ENCODE data around the gene CDC42BPB.

Gene CDC42BPB

DNA sequence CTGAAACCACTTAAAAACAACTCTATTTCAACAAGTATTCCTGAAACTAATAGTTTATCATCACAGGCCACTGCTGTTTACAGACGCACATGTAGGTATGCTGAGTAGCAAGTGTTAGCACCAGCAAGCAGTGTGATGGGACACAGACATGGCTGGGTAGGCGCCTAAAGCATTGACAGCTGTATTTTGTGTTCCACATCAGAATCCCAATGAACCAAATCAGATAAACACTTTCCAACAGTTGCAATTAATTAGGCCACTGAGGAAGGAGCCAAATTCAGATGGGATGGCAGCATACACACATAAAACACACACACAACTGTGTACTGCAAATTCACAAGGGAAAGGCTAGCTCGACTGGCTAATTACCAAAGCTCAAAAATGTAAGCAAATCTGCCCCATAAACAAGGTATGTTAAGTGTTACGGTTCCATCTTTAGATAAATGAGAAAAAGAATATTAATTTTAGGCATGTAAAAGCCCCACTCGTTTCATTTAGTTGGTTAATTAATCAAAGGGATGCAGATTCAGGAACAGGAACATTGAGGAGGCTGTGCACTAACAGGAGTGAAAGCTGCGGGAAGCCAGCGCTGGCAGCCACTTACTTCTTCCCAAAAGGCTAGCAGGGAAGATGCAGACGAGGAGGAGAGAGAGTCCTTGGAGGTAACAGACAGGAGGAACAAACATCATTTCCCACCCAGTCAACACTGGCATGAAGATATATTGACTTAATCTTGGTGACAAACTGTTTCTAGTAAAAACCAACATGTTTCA, 101.5 kb downstream of the CDC42BPB start:
- no peak for DNase-seq

DNA sequence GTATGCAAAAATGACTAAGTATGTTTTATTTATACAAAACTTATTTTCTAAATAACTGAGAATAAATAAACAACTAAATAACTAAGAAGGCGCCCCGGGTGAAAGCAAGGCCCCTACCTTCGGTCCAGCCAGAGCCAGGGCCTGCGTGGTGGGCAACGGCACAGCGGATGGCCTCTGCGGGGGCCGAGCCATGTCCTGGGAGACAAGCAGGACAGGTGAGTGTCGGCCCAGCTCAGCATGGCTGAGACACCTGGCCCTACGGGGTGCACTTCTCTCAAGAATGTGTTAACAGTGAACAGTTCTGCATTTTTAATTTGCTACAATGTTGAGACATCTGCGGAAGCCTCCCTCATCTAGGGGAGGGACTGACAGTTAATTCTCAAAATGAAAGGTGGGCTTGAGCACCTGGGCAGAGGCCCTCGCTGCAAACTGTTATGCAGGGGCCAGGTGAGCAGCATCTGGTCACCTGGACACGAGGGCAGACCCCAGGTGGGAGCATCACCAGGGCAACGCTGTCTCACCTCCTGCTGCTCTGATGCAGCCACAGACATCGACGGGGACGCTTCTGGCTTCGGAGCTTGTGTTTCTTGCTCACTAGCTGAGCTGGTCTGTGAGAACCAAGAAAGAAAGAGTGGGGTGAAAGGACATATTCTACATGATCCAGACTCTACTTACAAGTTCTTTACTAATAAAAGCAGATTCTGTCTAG, 103.1 kb downstream of the CDC42BPB start:
- DNase-seq = no peak

DNA sequence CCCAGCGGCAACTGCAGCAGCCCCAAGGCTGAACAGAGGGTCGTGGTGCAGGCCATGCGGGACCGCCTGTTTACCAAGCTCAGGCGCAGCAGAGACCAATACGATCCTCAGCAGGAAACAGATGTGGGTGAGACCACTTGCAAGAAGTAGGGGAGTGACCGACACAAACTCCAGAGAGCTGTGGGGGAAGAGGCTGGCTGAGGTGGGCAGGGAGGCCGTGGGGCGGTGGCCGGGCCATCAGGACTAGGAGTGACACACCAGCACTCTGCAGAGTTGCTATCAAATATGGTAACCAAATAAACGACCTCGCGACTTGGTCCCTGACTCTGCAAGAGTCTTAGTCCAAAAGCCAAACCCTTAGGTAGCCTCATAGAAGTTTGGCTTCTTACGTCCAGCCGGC, 104.2 kb downstream of the CDC42BPB start:
- no peak for DNase-seq

DNA sequence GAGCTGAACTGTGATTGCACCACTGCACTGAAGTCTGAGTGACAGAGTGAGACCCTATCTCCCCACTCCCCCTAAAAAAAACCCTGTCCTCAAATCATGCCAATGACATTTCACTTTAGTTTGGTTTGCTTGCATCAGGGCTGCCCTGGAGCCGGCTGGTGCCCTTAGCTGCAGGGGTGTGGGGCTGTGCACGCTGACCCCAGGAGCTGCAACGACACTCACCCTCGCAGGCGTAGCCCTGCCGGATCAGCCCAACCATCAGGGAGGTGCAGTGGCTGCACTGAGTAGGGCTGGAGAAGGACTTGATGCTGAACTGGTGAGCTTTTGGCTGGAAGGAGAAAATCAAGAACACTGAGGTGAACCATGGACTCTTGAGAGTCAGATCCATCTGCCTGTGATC, 105.1 kb downstream of the CDC42BPB start:
- no peak for DNase-seq

DNA sequence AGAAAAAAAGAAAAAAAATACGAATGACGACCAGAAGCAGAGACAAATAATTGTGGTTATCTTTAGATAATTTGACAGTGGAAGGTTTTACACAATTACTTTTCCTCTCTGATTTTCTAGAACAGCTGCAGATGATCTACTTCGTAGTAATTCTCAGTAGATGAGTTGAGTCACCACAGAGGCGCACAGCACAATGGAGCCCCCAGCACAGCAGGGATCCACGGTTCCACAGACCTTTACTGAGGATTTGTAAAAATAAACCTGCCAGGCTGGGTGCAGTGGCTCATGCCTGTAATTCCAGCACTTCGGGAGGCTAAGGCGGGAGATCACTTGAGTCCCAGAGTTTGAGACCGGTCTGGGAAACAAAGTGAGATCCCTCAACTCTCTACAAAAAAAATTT, 105.5 kb downstream of the CDC42BPB start:
- DNase-seq = no peak

DNA sequence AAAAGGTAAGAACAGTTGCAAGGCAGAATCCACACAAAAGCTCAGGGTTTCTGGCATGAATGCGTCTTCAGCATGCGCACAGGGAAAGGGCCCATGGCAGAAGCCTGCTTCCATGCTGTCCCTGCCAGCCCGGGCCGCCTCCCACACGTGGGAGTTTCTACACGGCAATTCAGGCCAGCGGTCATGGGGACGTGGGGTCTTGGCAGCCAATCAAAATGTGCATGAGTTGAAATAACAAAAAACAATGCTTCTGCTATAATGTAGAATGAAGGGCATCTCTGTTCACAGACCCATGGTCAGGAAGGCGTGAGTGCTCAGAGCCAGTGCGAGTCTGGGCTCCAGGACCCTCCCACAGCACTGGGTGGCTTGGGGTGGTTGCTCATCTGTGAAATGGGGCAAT, 106.3 kb downstream of the CDC42BPB start:
- DNase-seq = no peak

DNA sequence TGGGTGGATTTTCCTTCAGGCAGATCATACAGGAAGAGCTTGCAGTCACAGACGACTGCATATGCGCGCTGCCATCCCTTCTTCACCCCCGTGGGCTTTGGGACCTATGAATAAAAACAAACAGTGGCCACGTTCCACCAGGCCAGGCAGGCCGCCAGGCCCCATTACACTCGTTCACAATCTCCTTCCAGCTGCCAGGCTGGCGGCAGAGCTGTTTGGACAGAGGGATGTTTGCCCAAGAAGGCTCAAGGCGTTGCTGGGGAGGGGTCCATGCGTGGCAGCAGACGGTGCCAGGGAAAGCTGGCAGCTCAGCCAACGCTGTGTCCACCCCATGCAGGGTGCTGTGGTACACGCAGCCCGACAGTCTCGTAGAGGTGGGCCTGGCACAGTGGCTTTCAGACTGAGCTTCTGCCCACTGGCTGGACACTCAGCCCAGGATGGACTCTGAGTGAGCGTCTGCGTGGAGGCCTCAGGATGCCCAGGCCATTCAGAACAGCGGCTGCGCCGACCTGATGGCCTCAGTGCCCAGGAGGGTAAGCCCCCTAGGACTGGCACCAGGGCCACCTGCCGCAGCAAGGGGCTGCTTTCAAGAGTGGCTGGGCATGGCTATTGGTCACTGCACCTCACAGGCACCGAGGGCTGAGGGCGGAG, 107.4 kb downstream of the CDC42BPB start:
- no peak for DNase-seq

DNA sequence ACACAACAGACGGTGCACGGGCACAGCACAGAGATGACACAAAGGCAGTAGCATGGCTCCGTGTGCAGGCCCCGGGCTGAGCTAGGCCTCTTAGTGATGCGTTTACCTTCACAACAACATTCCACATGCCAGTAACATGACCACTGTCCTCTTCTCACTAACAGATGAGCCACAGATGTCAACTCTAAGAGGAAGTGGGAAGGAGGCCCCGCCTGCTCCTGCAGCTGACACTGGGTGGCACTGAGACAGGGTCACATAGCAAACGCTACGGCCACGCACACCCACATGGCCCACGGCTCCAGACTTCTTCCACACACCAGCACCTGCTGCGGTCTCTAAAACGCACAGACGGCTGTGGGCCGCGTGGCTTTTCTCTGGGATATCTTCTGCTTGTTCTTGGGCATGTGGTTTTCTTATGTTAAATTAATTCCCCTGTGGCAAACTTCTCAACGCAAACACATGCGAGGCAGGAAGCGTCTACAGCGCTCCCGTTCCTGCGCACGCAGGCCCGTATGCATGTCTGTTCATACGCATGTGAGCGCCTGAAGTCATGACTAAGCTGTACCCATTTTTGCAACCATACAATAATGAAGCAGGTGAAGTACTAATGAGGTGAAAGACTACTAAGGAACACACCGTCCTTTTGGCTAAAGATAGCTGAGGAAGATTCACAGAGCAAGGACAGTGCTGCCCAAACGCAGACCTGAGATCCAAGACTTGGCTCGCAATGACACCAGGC, 108.1 kb downstream of the CDC42BPB start:
- peak; percentile 47 for DNase-seq

DNA sequence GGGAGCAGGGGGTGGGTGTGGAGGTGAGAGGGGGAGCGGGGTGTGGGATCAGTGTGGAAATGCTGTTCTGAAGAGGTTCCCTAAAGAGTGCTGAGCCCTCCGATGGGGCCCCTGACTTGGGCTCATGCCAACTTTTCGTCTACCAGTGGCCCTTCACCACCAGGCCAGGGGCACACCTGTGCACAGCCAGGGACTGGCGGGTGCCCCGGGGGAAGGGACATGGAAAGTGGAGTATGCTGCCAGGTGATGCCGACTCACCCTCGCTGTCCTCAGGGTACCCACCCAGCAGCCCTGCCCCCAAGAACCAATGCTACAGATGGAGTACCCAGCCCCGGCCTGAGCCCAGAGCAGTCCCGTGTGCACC, 108.7 kb downstream of the CDC42BPB start:
- DNase-seq = no peak

DNA sequence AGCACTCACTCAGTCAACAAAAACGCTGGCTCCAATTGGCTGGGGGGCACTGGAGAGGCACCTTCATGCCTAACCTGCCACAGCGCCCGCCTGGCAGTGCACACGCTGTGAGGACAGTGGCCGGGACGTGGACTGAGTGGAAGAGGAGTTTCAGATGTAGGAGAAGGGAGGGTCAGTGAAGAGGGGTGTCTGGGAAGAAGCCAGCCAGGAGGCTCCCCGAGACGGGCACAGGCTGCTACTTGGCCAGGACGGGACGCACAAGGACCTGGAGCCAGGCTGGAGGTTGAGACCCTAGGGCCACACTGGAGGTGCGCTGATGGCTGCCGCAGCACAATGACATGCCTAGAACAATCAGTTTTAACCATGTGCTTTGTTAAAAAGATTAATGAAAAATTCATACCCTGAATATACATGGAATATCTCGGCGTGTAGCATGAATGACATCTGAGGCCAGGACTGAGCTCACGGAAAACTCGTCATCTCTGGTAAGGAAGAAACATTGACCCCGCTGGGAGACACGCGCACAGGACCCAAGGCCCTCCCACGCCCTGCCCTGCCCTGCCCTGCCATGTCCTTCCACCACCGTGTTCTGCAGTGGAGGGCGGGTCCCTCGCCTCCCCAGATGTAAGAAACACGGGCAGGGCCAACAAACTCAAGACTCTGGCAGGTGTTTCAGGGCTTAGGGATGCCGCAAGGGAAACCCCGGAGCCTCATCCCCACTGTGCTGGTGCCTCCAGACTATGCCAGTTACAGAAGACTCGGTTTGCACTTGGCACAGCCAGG, 109.8 kb downstream of the CDC42BPB start:
- no peak for DNase-seq

DNA sequence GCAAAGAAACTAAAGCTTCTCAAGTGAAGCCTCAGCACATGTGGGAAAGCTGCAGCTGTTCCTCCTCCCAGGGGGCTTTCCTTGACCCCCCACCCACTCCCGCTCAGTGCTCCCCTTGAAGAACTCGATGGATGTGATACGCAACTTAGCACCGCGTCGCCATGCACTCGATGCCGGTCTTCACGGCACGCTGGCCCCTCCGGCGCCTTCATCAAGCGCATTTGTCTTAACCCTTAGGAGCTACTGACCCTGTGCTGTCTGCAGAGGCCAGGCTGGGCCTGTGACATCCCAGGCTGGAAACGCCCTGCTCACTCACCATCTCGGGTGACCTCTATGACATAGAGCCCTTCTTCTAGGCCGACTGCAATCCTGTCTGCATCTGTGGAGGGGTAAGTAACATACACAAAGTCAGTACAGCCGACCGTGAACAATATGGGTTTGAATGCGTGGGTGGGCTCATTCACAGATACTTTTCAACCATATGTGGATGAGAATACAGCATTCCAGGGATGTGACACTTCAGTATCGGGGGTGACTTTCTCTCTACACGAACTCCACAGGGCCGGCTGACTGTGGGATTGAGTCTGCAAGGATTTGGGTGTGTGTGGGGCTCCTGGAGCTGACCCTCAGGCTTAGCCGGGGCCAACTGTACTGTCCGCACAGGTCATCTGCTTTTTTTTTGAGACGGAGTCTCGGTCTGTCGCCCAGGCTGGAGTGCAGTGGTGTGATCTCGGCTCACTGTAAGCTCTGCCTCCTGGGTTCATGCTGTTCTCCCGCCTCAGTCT, 111.8 kb downstream of the CDC42BPB start:
- DNase-seq = no peak

DNA sequence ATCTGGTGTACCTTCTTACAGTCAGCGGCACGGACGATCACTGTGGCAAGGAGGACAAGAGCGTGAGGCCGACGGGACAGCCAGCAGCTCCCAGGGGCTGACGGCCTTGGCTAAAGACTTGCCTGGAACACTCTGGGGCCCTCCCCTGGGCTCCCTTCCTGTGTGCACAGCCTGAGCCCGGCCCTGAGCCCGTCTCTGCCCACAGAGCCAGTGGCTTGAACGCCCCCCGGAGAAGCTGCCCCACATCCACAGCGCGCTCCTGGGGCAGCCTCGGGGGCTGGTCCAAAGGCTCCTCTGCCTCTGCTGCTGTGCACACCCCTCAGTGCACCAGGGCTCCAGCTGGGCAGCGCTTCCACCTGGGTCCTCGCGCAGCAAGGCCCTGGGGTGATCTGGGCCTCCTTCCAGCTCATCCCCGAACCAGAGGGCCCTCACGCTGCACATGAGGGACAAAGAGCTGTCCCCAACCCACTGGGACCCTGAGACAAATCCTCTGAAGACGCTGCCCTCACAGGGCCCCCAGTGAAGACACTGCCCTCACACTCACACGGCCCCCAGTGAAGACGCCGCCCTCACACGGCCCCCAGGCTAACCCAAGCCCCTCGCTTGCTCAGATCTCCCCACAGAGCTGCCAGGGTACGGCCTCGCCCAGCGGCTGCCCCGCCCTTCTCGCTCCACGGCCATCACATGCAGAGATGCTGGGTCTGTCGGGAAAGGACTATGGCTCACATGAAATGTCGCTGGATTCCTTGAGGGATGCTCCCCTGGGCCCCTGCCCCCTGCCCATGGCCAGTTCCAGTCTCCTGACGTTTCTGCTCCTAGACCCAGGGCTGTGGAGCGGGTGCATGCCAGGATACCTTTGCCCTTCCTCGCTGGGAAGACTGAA, 112.7 kb downstream of the CDC42BPB start:
- no peak for DNase-seq

DNA sequence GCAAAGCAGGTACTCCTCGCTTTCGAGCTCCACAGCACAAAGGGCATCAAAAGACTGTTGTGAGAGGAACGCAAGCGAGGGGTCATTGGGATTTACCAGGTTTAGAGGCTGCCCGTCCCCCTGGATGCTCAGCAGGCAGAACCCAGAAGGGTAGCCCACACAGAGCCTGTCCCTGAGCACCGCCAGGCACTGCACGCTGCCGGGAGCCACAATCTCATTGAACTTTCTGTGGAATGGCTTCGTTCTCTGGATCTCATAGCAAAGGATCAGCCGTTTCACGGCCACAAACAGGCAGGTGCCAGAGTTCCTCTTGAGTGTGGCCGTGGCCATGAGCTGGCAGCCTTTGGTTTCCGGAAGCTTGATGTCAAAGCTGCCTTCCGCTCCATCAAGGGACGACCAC, 113.4 kb downstream of the CDC42BPB start:
- DNase-seq = no peak

DNA sequence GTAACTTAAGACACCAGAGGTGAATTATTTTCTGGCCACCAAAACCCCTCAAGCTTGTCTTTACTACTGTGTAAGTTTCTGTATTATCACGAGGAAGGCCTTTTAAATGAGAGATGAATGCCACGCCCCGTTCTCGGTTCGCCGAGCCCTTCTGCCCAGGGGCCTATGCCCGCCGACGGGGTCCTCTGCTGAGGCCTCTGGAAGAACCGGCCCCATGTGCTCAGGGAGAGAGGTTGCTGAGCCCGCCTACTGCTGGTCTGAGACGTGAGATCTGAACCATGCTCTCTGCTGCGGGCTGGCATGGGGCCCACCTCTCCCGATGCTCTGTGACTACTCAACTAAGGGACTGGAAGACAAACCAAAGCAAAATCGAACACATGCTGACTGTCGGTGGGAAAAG, 113.9 kb downstream of the CDC42BPB start:
- DNase-seq = no peak

DNA sequence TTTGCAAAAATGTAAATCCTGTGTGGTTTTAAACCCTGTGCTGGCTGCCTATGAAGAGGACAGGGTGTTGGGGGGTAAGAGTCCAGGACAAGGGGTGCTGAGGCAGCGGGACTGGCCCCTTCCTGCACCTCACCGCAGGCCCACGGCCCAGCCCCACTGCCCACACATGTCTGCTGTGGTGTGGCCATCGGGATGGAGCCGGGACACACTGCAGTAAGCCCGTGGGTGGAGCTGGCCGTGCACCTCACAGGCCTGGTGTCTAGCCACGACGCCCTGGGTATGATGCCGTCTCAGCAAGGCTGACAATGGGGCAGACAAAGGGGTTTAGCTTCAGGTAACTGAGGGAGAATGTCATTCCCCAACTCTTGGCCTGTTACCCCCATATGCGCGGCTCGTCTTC, 115.3 kb downstream of the CDC42BPB start:
- DNase-seq = no peak

DNA sequence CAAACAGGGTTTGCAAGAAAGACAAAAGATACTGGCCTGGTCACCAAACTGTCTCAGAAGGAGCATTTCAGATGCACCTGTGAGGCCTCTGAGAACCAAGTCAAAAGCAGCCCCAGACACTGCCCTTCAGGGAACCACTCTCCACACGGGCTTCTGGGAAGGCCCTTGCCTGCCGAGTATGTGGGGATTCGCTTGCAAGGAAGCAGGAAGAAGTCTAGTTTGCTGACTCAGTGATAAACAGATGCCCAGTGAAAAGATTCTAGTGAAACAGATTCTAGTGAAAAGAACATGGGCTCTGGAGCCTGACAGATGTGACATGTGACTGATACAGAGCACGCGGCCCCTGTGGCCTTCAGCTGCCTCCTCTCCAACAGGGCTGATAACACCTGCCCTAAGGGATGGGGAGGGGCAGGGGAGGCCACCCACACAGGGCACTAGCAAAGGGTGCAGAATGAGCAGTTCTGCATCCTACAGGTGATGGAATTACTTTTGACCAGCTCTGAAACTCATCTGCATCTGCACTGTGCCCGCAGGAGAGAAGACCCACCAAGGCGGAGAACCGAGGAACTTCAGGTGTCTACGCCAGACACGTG, 115.8 kb downstream of the CDC42BPB start:
- no peak for DNase-seq

DNA sequence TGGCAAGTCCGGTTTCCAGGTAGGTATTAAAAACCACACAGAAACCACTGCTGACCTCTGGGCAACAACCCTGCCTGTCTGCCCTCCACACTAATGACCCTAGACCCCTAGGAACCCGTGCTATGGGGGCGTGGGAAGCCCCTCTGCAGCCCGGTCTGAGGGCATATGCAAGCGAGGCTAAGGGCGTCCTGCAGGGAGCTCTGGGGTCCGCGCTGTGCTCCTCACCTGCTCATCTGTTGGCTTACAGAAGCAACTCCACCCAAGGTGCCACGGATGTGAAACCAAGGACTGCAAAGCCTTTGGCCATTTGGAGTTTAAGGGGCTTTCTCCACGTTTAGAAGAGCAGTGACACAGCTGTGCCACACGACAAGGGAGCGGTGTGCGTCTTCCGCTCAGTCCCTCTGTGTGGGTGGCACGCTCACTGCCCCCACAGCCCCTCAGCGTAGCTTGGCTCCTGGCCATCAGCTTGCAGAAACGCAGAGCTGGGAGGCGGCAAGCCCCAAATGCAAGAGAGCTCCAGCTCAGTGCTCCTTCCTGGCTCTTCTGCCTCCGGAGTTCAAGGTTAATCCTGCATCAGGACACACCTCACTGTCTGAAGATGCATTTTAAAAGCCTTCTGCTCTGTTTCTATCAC, 116.5 kb downstream of the CDC42BPB start:
- no peak for DNase-seq

DNA sequence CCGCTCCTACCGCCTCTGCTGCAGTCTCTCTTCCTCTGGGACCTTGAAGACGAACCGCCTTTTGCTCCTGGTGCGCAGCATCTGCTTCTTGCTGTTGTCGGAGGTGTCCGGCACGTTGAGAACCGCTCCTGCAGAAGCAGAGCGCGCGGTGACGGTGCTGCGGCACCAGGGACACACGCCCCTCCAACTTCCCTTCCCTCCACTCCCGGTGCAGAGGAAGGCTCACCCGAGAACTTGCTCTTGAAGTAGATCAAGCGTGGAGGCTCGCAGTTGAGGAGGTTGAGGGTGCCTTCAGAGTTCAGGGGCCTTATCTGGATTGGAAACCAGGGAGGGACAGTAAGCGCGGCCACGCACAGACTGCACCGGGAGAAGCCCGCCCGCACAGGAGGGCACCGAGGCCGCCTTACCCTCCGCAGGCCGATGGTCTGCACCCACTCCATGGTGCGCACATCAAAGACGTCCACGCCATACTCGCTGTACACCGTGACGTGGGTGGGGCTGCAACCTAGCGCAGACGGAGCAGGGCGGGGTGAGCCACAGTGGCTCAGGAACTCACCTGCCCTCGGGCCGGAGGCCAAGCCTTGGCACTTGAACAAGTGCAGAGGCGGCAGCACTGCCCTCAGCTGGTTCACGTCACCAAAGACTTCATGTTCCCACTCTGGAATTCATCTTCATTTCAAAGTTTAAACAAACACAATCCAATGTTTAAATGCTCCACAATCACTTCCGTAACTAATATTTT, 117.4 kb downstream of the CDC42BPB start:
- no peak for DNase-seq

DNA sequence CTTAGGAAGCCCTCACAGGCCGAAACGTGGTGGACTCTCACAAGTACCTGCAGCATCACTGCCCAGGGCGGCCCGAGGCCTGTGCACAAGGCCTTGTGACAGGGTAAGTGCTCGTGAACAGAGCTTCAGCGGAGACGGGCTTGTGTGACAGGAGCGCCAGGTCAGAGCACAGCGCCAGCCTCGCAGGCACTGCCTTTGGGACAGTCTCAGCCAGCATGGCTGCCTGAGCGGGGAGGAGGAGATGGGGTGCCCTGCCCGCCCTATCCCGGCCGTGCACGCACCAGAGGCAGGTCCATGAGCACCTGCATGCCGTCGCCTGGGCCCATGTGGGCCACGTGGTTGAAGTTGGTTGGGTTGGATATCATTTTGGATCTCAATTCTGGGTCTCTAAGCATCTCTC, 118.0 kb downstream of the CDC42BPB start:
- no peak for DNase-seq
